GM04504 (cell line): ENCODE data around the gene APOBEC3F.
"Not testable (repeated sequence)": the region's sequence is repeated elsewhere in the genome, so short reads cannot be mapped to it uniquely, and the experiment has no call there.

Experiments
- DNase-seq: peaks from one replicate; pipeline ENCODE4 v3.0.0-alpha.2; 2012; ENCODE audit warnings: low read depth

Gene APOBEC3F

GRCh38 chr22:39027717-39028116 lies 12.9 kb upstream of the APOBEC3F start:
- DNase-seq = no peak

- no peak for DNase-seq
Observed at GRCh38 chr22:39028281-39028680, 12.4 kb upstream of the APOBEC3F start.

- no peak for DNase-seq
Observed at GRCh38 chr22:39029227-39029626, 11.4 kb upstream of the APOBEC3F start.

- DNase-seq = no peak
Observed at GRCh38 chr22:39030705-39031104, 10.0 kb upstream of the APOBEC3F start.

- DNase-seq = not testable (repeated sequence)
Observed at GRCh38 chr22:39031434-39032295, 9.0 kb upstream of the APOBEC3F start.

- DNase-seq = not testable (repeated sequence)
Observed at GRCh38 chr22:39037071-39037470, 3.6 kb upstream of the APOBEC3F start.

- no peak for DNase-seq
Observed at GRCh38 chr22:39039306-39040126, 1.1 kb upstream of the APOBEC3F start.

- DNase-seq = not testable (repeated sequence)
Observed at GRCh38 chr22:39040155-39040537, 518 bp upstream of the APOBEC3F start.

- DNase-seq = no peak
Observed at GRCh38 chr22:39041908-39042307, 1.2 kb downstream of the APOBEC3F start.

GRCh38 chr22:39043063-39043462 lies 2.4 kb downstream of the APOBEC3F start:
- not testable (repeated sequence) for DNase-seq

- not testable (repeated sequence) for DNase-seq
Observed at GRCh38 chr22:39045136-39045535, 4.5 kb downstream of the APOBEC3F start.

GRCh38 chr22:39049486-39049885 lies 8.8 kb downstream of the APOBEC3F start:
- DNase-seq = not testable (repeated sequence)

- not testable (repeated sequence) for DNase-seq
Observed at GRCh38 chr22:39051844-39052495, 11.3 kb downstream of the APOBEC3F start.

- DNase-seq = no peak
Observed at GRCh38 chr22:39055658-39056057, 15.0 kb downstream of the APOBEC3F start.

- DNase-seq = not testable (repeated sequence)
Observed at GRCh38 chr22:39061290-39061689, 20.6 kb downstream of the APOBEC3F start.

GRCh38 chr22:39061951-39062350 lies 21.3 kb downstream of the APOBEC3F start:
- DNase-seq = not testable (repeated sequence)

GRCh38 chr22:39063904-39064303 lies 23.2 kb downstream of the APOBEC3F start:
- not testable (repeated sequence) for DNase-seq

- DNase-seq = not testable (repeated sequence)
Observed at GRCh38 chr22:39066442-39067276, 26.0 kb downstream of the APOBEC3F start.

- DNase-seq = no peak
Observed at GRCh38 chr22:39068033-39068785, 27.5 kb downstream of the APOBEC3F start.

- no peak for DNase-seq
Observed at GRCh38 chr22:39070186-39070585, 29.5 kb downstream of the APOBEC3F start.

- DNase-seq = not testable (repeated sequence)
Observed at GRCh38 chr22:39072581-39072981, 31.9 kb downstream of the APOBEC3F start.
